ENCODE measurements around the gene RDM1. TPM values are rescaled to one million over a fixed set of nuclear protein-coding genes. Genes with fewer than 3 reads are reported as not detected.
"Not testable (repeated sequence)": the region's sequence is repeated elsewhere in the genome, so short reads cannot be mapped to it uniquely, and the experiment has no call there.

RDM1 gene
- total and polyA plus RNA-seq, 2 experiments from 2014 or later: 3.9 to 8.8 TPM

DNA sequence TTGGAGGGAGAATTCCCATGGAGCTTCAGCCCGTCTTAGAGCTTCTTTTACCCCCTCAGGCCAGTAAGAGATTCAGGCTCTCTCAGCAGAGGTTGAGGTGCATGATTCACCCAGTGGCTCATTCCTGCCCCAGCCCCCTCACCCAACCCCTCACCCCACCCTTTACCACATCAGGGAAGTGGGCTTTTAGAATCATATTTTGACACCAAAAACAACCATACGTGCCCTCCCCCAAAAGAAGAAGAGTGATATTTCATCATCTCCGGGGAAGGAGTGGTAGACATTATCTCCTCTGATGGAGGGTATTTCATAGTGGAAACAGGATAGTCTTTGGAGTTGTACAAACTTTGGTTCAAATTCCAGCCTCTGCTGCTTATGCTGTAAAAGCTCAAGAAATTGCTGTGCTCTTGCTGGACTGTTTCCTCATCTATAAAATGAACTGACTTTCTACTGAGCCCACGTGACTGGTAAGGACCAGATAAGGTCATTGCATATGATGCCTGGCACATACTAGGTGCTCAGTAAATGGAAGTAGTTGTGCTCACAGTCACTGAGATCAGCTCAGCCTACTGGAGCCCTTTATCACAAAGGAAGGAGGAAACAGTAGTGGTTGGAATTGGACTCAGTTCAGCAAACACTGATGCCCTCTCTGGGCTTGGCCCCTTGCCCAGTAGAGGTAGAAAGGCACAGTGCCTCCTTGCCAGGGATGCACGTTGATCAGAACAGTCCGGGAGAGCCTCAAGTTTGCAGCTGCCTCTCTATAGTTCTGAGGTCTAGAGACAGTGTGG, 32.1 kb downstream of the RDM1 start (continued):
- TF ChIP-seq ETS1 (IDR thresholded peaks at IDR 0.05): no peak
- no peak for TF ChIP-seq ZNF331 (CRISPR knock-in tag; IDR thresholded peaks at IDR 0.05; ENCODE audit: low read depth)
- no peak for TF ChIP-seq EZH2phosphoT487 (IDR thresholded peaks at IDR 0.05; ENCODE audit: unreplicated experiment)

DNA sequence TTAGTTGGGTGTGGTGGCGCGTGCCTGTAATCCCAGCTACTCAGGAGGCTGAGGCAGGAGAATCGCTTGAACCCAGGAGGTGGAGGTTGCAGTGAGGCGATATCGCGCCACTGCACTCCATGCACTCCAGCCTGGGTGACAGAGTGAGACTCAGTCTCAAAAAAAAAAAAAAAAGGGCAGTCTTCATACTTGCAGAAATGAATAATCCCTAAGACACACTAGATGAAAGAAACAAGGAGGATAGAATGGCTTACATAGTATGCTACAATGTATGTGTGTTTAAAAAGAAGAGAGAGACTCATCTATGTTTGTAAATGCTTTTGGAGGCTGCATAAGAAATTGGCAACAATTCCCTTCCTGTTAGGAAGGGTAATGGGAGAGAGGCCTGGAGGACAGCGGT, 32.8 kb downstream of the RDM1 start:
- H3K4me3 Mint-ChIP-seq; ATAC-seq; H3K79me2 ChIP-seq (replicated peaks; ENCODE audit: insufficient read depth): not testable (repeated sequence)

DNA sequence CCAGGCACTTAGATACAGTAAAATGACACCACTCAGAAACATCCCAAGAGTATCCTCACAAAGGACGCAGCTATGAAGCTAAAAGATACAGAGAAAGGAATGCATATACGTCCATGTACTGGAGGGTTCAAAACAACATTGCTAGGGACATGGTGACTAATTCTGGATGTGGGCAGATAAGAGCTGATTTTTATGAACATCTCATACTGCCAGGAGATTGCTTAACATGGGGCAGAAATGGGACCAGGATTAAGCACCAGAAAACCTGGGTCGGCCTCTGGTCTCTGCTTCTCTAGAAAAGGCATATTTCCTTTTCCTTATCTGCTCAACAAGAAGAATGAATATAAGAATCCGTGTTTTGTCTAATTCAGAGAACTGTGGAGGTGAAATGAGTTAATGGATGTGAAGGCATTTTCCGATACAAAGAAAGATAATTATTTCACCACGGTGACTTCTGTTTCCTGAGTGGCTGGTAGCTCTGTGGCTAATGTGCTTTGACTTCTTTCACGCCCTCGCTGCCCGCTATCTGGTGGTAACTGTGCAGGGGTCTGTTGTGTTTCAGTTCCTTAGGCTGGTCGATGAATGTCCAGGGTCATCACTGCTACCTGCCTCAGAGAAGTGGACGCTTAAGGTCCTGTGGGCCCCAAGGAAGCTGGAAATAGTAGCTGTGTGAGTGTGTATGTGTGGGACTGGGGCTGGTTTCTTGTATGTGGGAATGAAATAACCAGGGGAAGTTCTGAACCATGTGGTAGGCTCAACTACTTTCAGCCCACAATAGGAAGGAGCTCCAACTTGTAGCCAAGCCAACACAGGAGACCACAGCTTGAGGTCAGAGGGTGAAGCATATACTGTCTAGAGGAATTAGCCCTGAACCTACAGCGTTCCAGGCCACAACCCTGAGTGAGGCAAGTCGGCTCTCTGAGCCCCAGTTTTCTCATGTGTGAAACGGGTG, 34.7 kb downstream of the RDM1 start:
- ATAC-seq: no peak
- no peaks in the 10 kb centered on the region for H3K4me1 ChIP-seq (ENCODE audit: insufficient read depth)
- H3K4me1 Mint-ChIP-seq: peaks cover 7% of the 10 kb centered on the region
- no peak for TF ChIP-seq EZH2 (IDR thresholded peaks at IDR 0.05; ENCODE audit: low read depth, unreplicated experiment)
- TF ChIP-seq POLR2AphosphoS5 (IDR thresholded peaks at IDR 0.05; ENCODE audit: low read depth): no peak
- TF ChIP-seq CREB1 (CRISPR knock-in tag; IDR thresholded peaks at IDR 0.05; ENCODE audit: low read depth): no peak
- no peak for TF ChIP-seq JUNB (IDR thresholded peaks at IDR 0.05; ENCODE audit: unreplicated experiment)
- TF ChIP-seq, protein P1, sequence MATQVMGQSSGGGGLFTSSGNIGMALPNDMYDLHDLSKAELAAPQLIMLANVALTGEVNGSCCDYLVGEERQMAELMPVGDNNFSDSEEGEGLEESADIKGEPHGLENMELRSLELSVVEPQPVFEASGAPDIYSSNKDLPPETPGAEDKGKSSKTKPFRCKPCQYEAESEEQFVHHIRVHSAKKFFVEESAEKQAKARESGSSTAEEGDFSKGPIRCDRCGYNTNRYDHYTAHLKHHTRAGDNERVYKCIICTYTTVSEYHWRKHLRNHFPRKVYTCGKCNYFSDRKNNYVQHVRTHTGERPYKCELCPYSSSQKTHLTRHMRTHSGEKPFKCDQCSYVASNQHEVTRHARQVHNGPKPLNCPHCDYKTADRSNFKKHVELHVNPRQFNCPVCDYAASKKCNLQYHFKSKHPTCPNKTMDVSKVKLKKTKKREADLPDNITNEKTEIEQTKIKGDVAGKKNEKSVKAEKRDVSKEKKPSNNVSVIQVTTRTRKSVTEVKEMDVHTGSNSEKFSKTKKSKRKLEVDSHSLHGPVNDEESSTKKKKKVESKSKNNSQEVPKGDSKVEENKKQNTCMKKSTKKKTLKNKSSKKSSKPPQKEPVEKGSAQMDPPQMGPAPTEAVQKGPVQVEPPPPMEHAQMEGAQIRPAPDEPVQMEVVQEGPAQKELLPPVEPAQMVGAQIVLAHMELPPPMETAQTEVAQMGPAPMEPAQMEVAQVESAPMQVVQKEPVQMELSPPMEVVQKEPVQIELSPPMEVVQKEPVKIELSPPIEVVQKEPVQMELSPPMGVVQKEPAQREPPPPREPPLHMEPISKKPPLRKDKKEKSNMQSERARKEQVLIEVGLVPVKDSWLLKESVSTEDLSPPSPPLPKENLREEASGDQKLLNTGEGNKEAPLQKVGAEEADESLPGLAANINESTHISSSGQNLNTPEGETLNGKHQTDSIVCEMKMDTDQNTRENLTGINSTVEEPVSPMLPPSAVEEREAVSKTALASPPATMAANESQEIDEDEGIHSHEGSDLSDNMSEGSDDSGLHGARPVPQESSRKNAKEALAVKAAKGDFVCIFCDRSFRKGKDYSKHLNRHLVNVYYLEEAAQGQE (IDR thresholded peaks at IDR 0.05; ENCODE audit: unreplicated experiment): no peak

More for the DNA sequence above, 32.8 kb downstream of the RDM1 start:
- not testable (repeated sequence) for DNase-seq (ENCODE audit: low spot score); H3K36me3 Mint-ChIP-seq (ENCODE audit: low read depth); H3K36me3 ChIP-seq (ENCODE audit: insufficient read depth); H3K4me1 Mint-ChIP-seq; H3F3A ChIP-seq (replicated peaks; ENCODE audit: low read depth); H3K27me3 Mint-ChIP-seq (ENCODE audit: insufficient read depth, low read depth, poor library complexity); H3K27ac Mint-ChIP-seq; H3K27me3 ChIP-seq (ENCODE audit: insufficient read depth); H3K4me3 ChIP-seq; H3K27ac ChIP-seq (ENCODE audit: low read depth); H3K4me1 ChIP-seq (ENCODE audit: insufficient read depth); H3K9me3 Mint-ChIP-seq; H3K4me2 ChIP-seq; H3K9me2 ChIP-seq (ENCODE audit: insufficient read depth); H4K20me1 ChIP-seq (replicated peaks; ENCODE audit: insufficient read depth); H2AFZ ChIP-seq

More for the DNA sequence above, 34.7 kb downstream of the RDM1 start:
- H3F3A ChIP-seq (replicated peaks; ENCODE audit: low read depth): no peaks in the 10 kb centered on the region
- H3K79me2 ChIP-seq (replicated peaks; ENCODE audit: insufficient read depth): no peaks in the 10 kb centered on the region
- no peaks in the 10 kb centered on the region for H3K27me3 ChIP-seq (ENCODE audit: insufficient read depth)
- no peak for DNase-seq (ENCODE audit: low spot score)
- no peaks in the 10 kb centered on the region for H4K20me1 ChIP-seq (replicated peaks; ENCODE audit: insufficient read depth)
- Mint-ChIP-seq H3K9me3 (no peaks in the 10 kb centered on the region), H3K27me3 (ENCODE audit: insufficient read depth, low read depth, poor library complexity) (peaks cover 3% of the 10 kb centered on the region), H3K27ac (no peak overlapping the region), H3K36me3 (ENCODE audit: low read depth) (no peaks in the 10 kb centered on the region), H3K4me3 (no peak overlapping the region)
- H3K27ac ChIP-seq (ENCODE audit: low read depth): no peak overlapping the region
- H3K9me2 ChIP-seq (ENCODE audit: insufficient read depth): no peaks in the 10 kb centered on the region
- H3K4me3 ChIP-seq: no peak overlapping the region
- no peaks in the 10 kb centered on the region for H3K36me3 ChIP-seq (ENCODE audit: insufficient read depth)
- no peak overlapping the region for H3K4me2 ChIP-seq
- no peak overlapping the region for H2AFZ ChIP-seq
